BLaER1 (cell line): ENCODE data around the gene HACD4.
A peak's percentile ranks its signal among the peaks of the same experiment; 100 is the strongest.

Experiments used
- H3K27ac ChIP-seq: shearing (Covaris generic); formaldehyde crosslinking; 2 replicates; pipeline ENCODE4 v1.8.1; 2022
- H3K27me3 ChIP-seq: shearing (Covaris generic); formaldehyde crosslinking; 2 replicates; pipeline ENCODE4 v1.8.1; 2022
- H3K36me3 ChIP-seq: shearing (Covaris generic); formaldehyde crosslinking; 2 replicates; pipeline ENCODE4 v1.8.1; 2022
- H3K4me1 ChIP-seq: shearing (Covaris generic); formaldehyde crosslinking; 2 replicates; pipeline ENCODE4 v1.8.1; 2022
- H3K4me2 ChIP-seq: shearing (Covaris generic); formaldehyde crosslinking; 2 replicates; pipeline ENCODE4 v1.8.1; 2022
- H3K4me3 ChIP-seq: shearing (Covaris generic); formaldehyde crosslinking; 2 replicates; pipeline ENCODE4 v1.8.1; 2022
- H3K9ac ChIP-seq: shearing (Covaris generic); formaldehyde crosslinking; 2 replicates; pipeline ENCODE4 v1.8.1; 2022
- H3K9me3 ChIP-seq: shearing (Covaris generic); formaldehyde crosslinking; 2 replicates; pipeline ENCODE4 v1.8.1; 2022
- H4K20me1 ChIP-seq: shearing (Covaris generic); formaldehyde crosslinking; 2 replicates; pipeline ENCODE4 v1.8.1; 2022
- Cebpa-rat ChIP-seq: shearing (Covaris generic); IDR thresholded peaks from 2 replicates; pipeline ENCODE4 v1.8.1; 2022

Gene HACD4, protein sequence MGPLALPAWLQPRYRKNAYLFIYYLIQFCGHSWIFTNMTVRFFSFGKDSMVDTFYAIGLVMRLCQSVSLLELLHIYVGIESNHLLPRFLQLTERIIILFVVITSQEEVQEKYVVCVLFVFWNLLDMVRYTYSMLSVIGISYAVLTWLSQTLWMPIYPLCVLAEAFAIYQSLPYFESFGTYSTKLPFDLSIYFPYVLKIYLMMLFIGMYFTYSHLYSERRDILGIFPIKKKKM

DNA sequence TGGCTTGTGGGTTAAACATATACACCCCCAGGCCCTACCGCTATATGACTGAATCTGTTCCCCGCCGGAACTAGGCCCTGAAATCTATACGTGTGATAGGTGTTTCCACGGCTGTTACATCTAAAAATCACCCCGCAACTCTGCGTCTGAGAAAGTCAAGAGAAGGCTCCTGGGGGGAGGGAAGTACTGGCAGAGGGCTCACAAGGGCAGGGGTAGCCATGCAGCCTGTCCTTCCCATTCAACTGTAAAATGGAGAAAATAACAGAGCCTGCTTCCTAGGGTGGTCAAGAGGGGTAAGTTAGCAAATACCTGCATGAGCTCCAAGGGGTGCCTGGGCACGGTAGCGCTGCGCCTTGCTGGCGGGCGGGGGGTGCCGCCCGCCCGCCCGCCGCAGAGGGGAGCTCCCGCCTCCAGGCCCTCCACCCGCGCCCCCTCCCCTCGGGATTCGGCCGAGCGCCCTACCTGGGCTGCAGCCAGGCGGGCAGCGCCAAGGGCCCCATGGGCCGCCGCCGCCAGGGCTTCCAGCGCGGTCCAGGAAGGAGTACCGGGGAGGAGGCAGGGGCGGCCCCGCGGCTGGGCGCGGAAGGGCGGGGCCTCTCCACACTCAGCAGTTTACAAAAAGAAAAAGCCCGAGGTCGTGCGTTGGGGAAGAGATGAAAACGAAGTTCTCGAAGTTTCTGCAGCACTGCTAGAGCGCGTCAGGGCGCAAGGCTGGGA is at the start of gene HACD4:
TSS of gene HACD4 (minus strand) at position 550 of the 717 bp plus-strand sequence. CDS start at position 500, 50 bp downstream.
- peak within 1 kb of the TSS; percentile 71 for H3K4me3 ChIP-seq
- H4K20me1 ChIP-seq = no peaks in the 10 kb centered on the region
- H3K9ac ChIP-seq = peak within 1 kb of the TSS; percentile 69
- H3K4me2 ChIP-seq = peak within 1 kb of the TSS; percentile 82
- peak within 1 kb of the TSS; percentile 67 for H3K27ac ChIP-seq
- no peaks in the 10 kb centered on the region for H3K9me3 ChIP-seq
- peaks cover 14% of the 10 kb centered on the region for H3K4me1 ChIP-seq
- 0 out of 2 replicates have a peak, but pooled peaks cover under 1% of the 10 kb centered on the region for H3K36me3 ChIP-seq
- no peaks in the 10 kb centered on the region for H3K27me3 ChIP-seq
- TF ChIP-seq Cebpa-rat = no peak

DNA sequence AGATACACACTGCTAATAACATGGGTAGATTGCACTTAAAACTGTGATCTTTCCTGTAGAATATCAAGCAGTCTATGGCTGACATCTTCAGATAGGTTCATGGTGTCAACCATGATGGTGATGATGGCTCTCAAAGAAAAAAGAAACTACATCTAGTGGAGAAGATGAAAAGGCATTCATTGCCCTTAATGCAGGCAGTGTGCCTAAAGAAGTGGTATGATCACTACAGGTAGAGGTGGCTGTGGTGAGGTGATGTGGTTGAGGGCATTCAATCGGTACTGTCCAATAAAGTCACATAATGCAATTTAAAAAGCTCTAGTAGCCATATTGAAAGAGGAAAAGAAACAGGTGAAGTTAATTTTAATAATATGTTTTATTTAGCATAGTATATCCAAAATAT is 49.4 kb upstream of the HACD4 start:
- H3K4me3 ChIP-seq = no peak overlapping the region; the same call in 1 of the 2 replicates
- H3K27me3 ChIP-seq = no peaks in the 10 kb centered on the region
- H3K27ac ChIP-seq = peak overlapping the region; percentile 90
- H3K36me3 ChIP-seq = no peaks in the 10 kb centered on the region
- H3K4me2 ChIP-seq = 0 out of 2 replicates have a peak overlapping the region, but pooled peaks have one; percentile 3
- H3K9ac ChIP-seq = no peak overlapping the region
- H4K20me1 ChIP-seq = no peaks in the 10 kb centered on the region
- TF ChIP-seq Cebpa-rat = no peak
- peaks cover 42% of the 10 kb centered on the region for H3K4me1 ChIP-seq
- peaks cover 4% of the 10 kb centered on the region; the same call in 1 of the 2 replicates for H3K9me3 ChIP-seq

DNA sequence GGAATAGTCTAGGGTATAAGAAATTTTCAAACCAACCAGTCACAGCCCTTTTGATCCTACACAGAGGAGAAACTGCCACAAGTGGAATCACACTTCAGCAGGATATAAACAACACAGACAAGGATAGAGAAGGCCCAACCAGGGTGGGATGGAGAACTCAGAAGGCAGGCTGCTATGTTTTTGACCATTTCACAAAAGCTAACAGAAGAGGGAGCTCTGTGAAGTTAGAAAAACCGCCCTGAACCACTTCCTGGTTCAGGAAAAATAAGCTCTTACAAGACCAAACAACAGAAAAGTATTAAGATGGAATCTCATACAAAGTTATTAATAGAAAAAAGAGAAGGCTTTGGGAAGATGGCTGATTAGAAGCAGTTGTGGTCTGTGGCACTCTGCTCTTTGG is 47.3 kb upstream of the HACD4 start:
- Histone ChIP-seq H3K9me3 (peaks cover 4% of the 10 kb centered on the region; the same call in 1 of the 2 replicates), H4K20me1 (no peaks in the 10 kb centered on the region), H3K4me2 (no peak overlapping the region), H3K4me3 (no peak overlapping the region), H3K27ac (no peak overlapping the region), H3K36me3 (no peaks in the 10 kb centered on the region), H3K4me1 (peaks cover 38% of the 10 kb centered on the region), H3K27me3 (no peaks in the 10 kb centered on the region), H3K9ac (no peak overlapping the region)
- TF ChIP-seq Cebpa-rat = no peak

DNA sequence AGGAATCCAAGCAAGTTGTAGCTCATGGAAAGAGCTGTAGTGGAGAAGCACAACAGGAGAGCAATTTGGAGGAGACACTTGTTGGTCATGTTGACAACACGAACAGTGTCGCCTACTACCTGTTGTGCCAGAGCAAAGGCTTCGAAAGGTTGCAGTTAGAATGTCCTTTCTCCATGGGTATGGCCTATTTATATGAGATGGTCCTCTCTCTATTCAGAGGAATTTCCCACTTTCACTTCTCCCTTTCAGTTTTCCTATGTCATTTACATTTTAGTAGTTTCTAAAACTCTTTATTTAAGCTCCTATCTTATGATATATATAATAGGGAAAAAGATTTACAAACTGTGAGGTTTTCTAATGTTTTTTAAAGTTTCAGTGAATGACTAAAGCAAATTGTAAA is 46.3 kb upstream of the HACD4 start, which contains the start of gene IFNB1:
TSS of gene IFNB1 (minus strand) at position 162 of the 400 bp plus-strand sequence. CDS start at position 89, 73 bp downstream.
- no peak within 1 kb of the TSS for H3K27ac ChIP-seq
- H3K4me3 ChIP-seq = no peak within 1 kb of the TSS
- H3K4me1 ChIP-seq = peaks cover 29% of the 10 kb centered on the region
- no peaks in the 10 kb centered on the region for H3K27me3 ChIP-seq
- H3K4me2 ChIP-seq = no peak within 1 kb of the TSS
- H3K9me3 ChIP-seq = peaks cover 4% of the 10 kb centered on the region; the same call in 1 of the 2 replicates
- H3K36me3 ChIP-seq = no peaks in the 10 kb centered on the region
- H4K20me1 ChIP-seq = no peaks in the 10 kb centered on the region
- no peak within 1 kb of the TSS for H3K9ac ChIP-seq
- TF ChIP-seq Cebpa-rat = no peak

DNA sequence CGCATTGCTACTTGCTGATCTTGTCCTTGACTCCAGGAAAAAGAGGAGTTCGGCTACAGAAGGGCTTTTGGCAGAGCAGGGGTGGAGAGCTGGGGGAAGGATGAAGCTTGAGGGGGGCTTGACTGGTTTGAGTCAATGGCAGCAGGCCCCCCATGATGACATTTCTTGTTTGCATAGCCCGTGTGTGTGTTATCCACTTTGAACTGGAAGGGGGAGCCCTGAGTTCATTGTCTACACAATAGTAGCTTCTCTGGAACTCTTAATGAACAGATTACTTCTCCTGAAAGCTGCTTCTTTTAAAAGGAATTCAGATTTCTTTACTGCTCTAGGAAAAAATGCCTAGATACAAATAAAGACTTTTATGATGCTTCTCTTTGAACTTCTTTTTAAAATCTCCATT is 44.0 kb upstream of the HACD4 start:
- no peak overlapping the region for H3K27ac ChIP-seq
- no peaks in the 10 kb centered on the region for H4K20me1 ChIP-seq
- no peak for TF ChIP-seq Cebpa-rat
- no peak overlapping the region for H3K9ac ChIP-seq
- H3K9me3 ChIP-seq = peaks cover 4% of the 10 kb centered on the region; the same call in 1 of the 2 replicates
- peaks cover 7% of the 10 kb centered on the region for H3K4me1 ChIP-seq
- H3K36me3 ChIP-seq = no peaks in the 10 kb centered on the region
- no peak overlapping the region for H3K4me3 ChIP-seq
- no peak overlapping the region for H3K4me2 ChIP-seq
- no peaks in the 10 kb centered on the region for H3K27me3 ChIP-seq

DNA sequence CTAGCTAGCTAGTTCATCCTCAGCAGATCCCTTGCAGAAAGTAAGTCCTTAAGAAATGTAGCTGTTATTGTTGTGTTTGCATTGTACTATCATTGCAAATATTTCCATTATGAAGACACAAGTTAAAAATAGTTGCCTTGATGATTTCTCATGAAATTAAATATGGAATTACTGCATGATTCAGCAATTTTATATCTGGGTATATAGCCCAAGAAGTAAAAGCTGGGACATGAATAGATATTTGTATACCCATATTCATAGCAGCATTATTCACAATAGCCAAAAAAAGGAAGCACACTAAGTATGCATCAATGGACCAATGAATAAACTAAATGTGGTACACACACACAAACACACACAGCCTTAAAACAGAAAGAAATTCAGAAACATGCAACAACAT is 39.5 kb upstream of the HACD4 start:
- no peaks in the 10 kb centered on the region for H3K4me1 ChIP-seq
- no peaks in the 10 kb centered on the region for H3K36me3 ChIP-seq
- no peak overlapping the region for H3K4me2 ChIP-seq
- no peak overlapping the region for H3K9ac ChIP-seq
- H3K27ac ChIP-seq = no peak overlapping the region
- no peaks in the 10 kb centered on the region for H3K9me3 ChIP-seq
- TF ChIP-seq Cebpa-rat = no peak
- H4K20me1 ChIP-seq = no peaks in the 10 kb centered on the region
- H3K4me3 ChIP-seq = no peak overlapping the region
- H3K27me3 ChIP-seq = no peaks in the 10 kb centered on the region

DNA sequence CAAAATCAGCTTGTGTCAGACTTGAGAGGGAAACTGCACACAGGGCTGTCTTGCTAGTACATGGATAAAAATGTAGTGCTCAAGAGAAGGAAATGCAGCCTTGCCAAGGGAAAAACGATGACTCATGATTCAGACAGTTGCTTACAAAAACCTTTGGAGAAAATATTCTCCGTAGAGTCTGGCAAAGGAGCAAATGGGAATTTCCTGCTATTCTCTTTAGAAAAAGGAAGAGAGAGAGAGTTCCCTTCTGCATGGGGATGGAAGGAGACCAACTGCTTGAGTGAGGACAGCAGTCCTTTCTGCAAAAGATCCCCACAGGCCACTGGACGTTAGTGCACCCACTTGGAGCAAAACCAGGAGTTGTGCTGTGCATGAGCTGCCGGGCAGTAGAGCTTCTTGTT is 38.7 kb upstream of the HACD4 start:
- H3K27me3 ChIP-seq = no peaks in the 10 kb centered on the region
- H3K4me2 ChIP-seq = no peak overlapping the region
- H3K9ac ChIP-seq = no peak overlapping the region
- no peaks in the 10 kb centered on the region for H3K9me3 ChIP-seq
- H3K4me3 ChIP-seq = no peak overlapping the region
- H3K27ac ChIP-seq = no peak overlapping the region
- TF ChIP-seq Cebpa-rat = no peak
- no peaks in the 10 kb centered on the region for H3K4me1 ChIP-seq
- H4K20me1 ChIP-seq = no peaks in the 10 kb centered on the region
- no peaks in the 10 kb centered on the region for H3K36me3 ChIP-seq

DNA sequence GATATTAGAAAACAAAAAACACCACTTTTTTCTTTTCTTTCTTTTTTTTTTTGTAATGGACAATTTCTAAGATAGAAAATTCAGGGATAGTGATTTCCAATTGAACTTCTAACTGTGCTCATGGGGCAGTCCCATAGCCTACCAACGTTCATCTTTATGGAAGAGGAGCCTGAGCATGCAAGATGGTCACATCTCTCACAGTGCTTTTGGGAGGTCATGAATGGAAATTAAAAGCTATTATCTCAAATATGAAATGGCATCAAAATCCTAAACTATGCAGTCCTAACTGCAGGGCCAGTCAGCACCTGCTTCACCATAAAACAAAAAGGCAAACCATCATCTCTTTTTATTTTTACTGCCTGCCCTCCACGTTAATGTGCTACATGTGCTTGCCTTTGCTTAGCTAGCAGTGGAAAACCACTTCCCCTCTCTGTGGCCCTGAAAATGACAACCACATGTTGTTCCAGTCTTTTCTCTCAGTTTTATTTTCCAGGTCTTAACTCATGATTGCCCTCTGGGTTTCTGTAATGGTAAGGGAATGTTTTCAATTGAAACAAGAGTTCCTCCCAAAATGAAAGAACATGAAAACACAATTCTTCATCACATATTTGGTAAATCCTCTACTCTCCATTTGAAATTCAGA is 29.6 kb upstream of the HACD4 start:
- no peaks in the 10 kb centered on the region for H4K20me1 ChIP-seq
- no peak overlapping the region for H3K4me3 ChIP-seq
- H3K4me2 ChIP-seq = peak overlapping the region; percentile 36
- H3K9me3 ChIP-seq = no peaks in the 10 kb centered on the region
- H3K9ac ChIP-seq = no peak overlapping the region
- TF ChIP-seq Cebpa-rat = no peak
- H3K36me3 ChIP-seq = no peaks in the 10 kb centered on the region
- peaks cover 11% of the 10 kb centered on the region for H3K4me1 ChIP-seq
- H3K27me3 ChIP-seq = no peaks in the 10 kb centered on the region
- H3K27ac ChIP-seq = no peak overlapping the region

DNA sequence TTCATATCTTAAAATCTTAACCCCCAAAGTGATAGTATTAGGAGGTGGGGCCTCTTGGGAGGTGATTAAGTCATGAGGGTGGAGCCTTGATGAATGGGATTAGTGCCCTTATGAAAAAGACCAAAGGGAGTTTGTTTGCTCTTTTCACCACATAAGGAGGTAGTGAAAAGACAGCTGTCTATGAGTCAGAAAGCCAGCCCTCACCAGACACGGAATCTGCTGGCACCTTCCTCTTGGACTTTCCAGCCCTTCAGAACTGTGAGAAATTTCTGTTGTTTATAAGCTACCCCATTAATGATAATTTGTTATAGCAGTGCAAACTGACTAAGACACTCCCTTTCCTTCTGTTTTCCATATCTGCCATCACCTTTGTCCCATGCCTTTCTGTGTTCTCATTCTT is 25.5 kb upstream of the HACD4 start:
- no peaks in the 10 kb centered on the region for H3K36me3 ChIP-seq
- no peaks in the 10 kb centered on the region for H3K9me3 ChIP-seq
- H4K20me1 ChIP-seq = no peaks in the 10 kb centered on the region
- peaks cover 11% of the 10 kb centered on the region for H3K4me1 ChIP-seq
- H3K27me3 ChIP-seq = no peaks in the 10 kb centered on the region
- no peak overlapping the region for H3K27ac ChIP-seq
- no peak for TF ChIP-seq Cebpa-rat
- no peak overlapping the region for H3K4me2 ChIP-seq
- H3K9ac ChIP-seq = no peak overlapping the region
- H3K4me3 ChIP-seq = no peak overlapping the region

DNA sequence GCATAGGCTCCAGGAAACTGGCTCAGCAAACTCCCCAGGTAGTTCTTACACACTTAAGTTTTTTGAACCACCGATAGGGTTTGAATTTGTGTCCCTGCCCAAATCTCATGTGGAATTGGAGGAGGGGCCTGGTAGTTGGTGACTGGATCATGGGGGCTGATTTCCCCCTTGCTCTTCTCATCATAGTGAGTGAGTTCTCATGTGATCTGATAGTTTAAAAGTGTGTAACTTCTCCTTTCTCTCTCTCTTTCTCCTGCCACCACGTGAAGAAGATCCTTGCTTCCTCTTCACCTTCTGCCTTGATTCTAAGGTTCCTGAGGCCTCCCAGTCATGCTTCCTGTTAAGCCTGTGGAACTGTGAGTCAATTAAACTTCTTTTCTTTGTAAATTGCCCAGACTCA is 22.4 kb upstream of the HACD4 start:
- Histone ChIP-seq H3K27me3 (no peaks in the 10 kb centered on the region), H4K20me1 (no peaks in the 10 kb centered on the region), H3K27ac (no peak overlapping the region), H3K4me2 (no peak overlapping the region), H3K36me3 (no peaks in the 10 kb centered on the region), H3K4me1 (peaks cover 3% of the 10 kb centered on the region; the same call in 1 of the 2 replicates), H3K4me3 (no peak overlapping the region), H3K9me3 (no peaks in the 10 kb centered on the region), H3K9ac (no peak overlapping the region)
- TF ChIP-seq Cebpa-rat = no peak
